Testis (tissue), 2 donors: ENCODE measurements around the gene APOL6.

Experiments used
- POLR2A ChIP-seq: fragments of 450-650 bp; IDR thresholded peaks from one replicate; pipeline ENCODE4 v1.6.1; 2017; ENCODE audit warnings: antibody characterized with exemption, mild to moderate bottlenecking, moderate library complexity
- TF ChIP-seq, protein P1 (sequence below), 3 experiments: fragments of 450-650 bp in 2 of 3; fragments of 200-600 bp in 1 of 3; sonication (generic) in 1 of 3; IDR thresholded peaks; one replicate each; pipeline ENCODE4 v1.5.1; 2016 to 2019; ENCODE audit warnings: antibody characterized with exemption in 3 of 3, mild to moderate bottlenecking in 2 of 3, moderate library complexity in 1 of 3

DNA sequence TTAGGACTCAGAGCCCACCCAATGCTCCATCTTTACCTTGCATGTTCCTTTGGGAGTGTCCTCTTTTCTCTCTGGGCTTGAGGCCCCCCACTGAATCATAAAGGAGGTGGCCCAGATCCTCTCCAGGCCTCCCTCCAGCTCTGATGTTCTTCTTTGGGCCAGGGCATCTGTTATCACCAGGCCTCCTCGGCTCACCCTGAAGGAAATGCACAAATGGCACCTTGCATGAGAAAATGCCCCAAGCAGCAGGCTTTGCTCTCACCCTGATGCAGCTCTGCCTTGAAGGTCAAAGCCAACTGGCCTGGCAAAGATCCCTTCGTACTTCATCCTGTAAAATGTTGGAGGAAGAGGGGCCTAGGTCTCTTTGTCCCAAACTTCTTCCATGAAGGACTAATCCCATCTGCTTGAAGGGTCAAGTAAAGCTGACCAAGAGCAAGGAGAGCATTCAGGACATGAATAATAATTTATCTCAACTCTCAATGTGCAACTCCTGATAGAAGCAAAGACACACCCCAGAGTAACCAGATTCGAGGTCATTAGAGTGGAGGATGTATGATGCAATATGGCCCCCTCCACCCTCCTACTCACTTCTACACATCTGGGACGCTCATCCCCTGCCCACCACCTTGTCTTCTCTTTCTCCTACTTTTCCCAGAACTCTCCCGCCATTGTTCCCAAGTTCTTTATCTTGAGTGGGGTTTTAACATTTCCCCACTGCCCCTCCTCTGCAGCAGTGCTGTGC is 9.5 kb downstream of the APOL6 start:
- TF ChIP-seq, protein P1, sequence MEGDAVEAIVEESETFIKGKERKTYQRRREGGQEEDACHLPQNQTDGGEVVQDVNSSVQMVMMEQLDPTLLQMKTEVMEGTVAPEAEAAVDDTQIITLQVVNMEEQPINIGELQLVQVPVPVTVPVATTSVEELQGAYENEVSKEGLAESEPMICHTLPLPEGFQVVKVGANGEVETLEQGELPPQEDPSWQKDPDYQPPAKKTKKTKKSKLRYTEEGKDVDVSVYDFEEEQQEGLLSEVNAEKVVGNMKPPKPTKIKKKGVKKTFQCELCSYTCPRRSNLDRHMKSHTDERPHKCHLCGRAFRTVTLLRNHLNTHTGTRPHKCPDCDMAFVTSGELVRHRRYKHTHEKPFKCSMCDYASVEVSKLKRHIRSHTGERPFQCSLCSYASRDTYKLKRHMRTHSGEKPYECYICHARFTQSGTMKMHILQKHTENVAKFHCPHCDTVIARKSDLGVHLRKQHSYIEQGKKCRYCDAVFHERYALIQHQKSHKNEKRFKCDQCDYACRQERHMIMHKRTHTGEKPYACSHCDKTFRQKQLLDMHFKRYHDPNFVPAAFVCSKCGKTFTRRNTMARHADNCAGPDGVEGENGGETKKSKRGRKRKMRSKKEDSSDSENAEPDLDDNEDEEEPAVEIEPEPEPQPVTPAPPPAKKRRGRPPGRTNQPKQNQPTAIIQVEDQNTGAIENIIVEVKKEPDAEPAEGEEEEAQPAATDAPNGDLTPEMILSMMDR (IDR thresholded peaks at IDR 0.05): no peak
- no peak for TF ChIP-seq POLR2A
